Ectodermal cell (in vitro differentiated cells): ENCODE data around the gene TBC1D8.

ENCODE experiments used
- H3K27ac ChIP-seq: 2 replicates; pipeline ENCODE4 v1.7.0; 2013; ENCODE audit warnings: mild to moderate bottlenecking, low read depth, low read length; ENCODE audit not compliant: insufficient read depth, poor library complexity, severe bottlenecking
- H3K27me3 ChIP-seq: 2 replicates; pipeline ENCODE4 v1.7.0; 2013; ENCODE audit warnings: mild to moderate bottlenecking, low read length; ENCODE audit not compliant: insufficient read depth, control insufficient read depth, poor library complexity, severe bottlenecking
- H3K36me3 ChIP-seq: one replicate; pipeline ENCODE4 v1.7.0; 2013; ENCODE audit warnings: low read length; ENCODE audit not compliant: control insufficient read depth, insufficient read depth
- H3K4me1 ChIP-seq: one replicate; pipeline ENCODE4 v1.7.0; 2013; ENCODE audit warnings: low read length; ENCODE audit not compliant: control insufficient read depth, insufficient read depth
- H3K4me3 ChIP-seq: 2 replicates; pipeline ENCODE4 v1.7.0; 2013; ENCODE audit warnings: low read depth, low read length, control low read depth; ENCODE audit not compliant: insufficient read depth
- H3K9me3 ChIP-seq: 2 replicates; pipeline ENCODE4 v1.7.0; 2013; ENCODE audit warnings: mild to moderate bottlenecking, low read length, moderate library complexity; ENCODE audit not compliant: control insufficient read depth
- WGBS, 2 experiments: methylation state at CpG; one replicate each; pipeline ENCODE4 v1.1.7; 2013; ENCODE audit warnings: missing lambda C conversion rate in 2 of 2; 5-methylcytosine and 5-hydroxymethylcytosine counted together

TBC1D8 gene

GRCh38 chr2:100969998-100970397, 181.2 kb downstream of the TBC1D8 start:
- WGBS, 2 experiments: 92 to 96% methylated on average over 7 of the region's 7 CpGs
- no peaks in the 10 kb centered on the region for H3K27me3 ChIP-seq
- no peaks in the 10 kb centered on the region for H3K4me1 ChIP-seq
- H3K4me3 ChIP-seq: no peak overlapping the region
- H3K36me3 ChIP-seq: no peaks in the 10 kb centered on the region
- no peak overlapping the region for H3K27ac ChIP-seq
- no peaks in the 10 kb centered on the region for H3K9me3 ChIP-seq

DNA sequence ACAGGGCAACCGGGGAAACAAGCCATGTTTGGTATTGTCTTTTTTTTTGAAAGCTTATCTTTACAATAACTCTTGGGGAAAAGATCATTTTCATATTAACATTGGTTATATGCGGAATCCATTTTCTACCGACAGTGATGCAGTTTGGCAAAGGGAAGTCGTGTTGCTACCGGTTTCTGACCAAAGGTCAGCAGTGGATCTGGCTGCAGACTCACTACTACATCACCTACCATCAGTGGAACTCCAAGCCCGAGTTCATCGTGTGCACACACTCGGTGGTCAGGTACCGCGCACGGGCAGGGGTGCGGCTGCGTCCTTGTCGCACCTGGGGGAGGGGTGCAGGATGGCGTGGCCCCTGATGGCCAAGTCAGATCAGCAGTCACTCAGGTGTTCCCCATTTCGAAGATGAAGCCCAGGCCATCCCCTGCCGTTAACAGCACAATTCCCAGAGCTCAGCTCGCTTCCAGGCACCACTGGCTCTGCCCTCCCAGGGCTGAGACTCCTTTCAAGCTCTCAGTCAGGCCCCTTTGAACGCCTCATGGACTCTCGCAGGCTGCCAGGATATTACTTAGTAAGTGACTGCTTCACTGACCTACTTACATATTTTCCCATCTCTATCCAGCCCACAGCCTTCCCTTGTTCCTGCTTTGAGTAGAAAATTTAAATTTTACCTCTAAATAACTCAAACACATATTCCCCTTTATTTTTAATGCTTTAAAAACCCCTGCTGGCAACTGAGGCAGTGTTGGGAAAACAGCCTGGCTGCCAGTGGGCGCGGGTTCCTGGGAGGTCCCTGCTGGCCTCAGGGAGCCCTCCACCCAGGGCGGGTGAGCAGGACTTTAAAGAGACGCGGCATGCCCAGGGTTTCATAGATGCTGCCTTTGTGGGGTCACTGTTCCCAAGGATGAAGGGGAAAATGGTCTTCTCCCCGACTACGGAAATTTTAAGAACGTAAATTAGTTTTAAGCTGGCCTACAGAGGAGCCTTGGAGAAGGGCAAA, 182.7 kb downstream of the TBC1D8 start:
- WGBS, 2 experiments: 91 to 92% methylated on average over 28 of the region's 28 CpGs
- Histone ChIP-seq H3K9me3 (no peaks in the 10 kb centered on the region), H3K4me3 (no peak overlapping the region), H3K27ac (no peak overlapping the region), H3K27me3 (no peaks in the 10 kb centered on the region), H3K36me3 (no peaks in the 10 kb centered on the region), H3K4me1 (no peaks in the 10 kb centered on the region)

GRCh38 chr2:100967716-100968115, 183.5 kb downstream of the TBC1D8 start:
- Histone ChIP-seq H3K36me3 (no peaks in the 10 kb centered on the region), H3K4me3 (no peak overlapping the region), H3K9me3 (no peaks in the 10 kb centered on the region), H3K27ac (no peak overlapping the region), H3K27me3 (no peaks in the 10 kb centered on the region), H3K4me1 (no peaks in the 10 kb centered on the region)
- WGBS, 2 experiments: 91 to 93% methylated on average over 8 of the region's 8 CpGs

- Histone ChIP-seq H3K27ac (no peak overlapping the region), H3K4me1 (no peaks in the 10 kb centered on the region), H3K9me3 (no peaks in the 10 kb centered on the region), H3K27me3 (no peaks in the 10 kb centered on the region), H3K4me3 (no peak overlapping the region), H3K36me3 (no peaks in the 10 kb centered on the region)
- WGBS, 2 experiments: 87 to 90% methylated on average over 4 to 5 of the region's 5 CpGs
Observed at GRCh38 chr2:100965596-100965995, 185.6 kb downstream of the TBC1D8 start.

- Histone ChIP-seq H3K27me3 (no peaks in the 10 kb centered on the region), H3K9me3 (no peaks in the 10 kb centered on the region), H3K27ac (no peak overlapping the region), H3K36me3 (no peaks in the 10 kb centered on the region), H3K4me1 (no peaks in the 10 kb centered on the region), H3K4me3 (no peak overlapping the region)
- 84 to 87% methylated on average over 11 of the region's 11 CpGs for WGBS, 2 experiments
Observed at GRCh38 chr2:100964681-100965169, 186.5 kb downstream of the TBC1D8 start.

- Histone ChIP-seq H3K36me3 (no peaks in the 10 kb centered on the region), H3K4me3 (no peak overlapping the region), H3K27ac (no peak overlapping the region), H3K9me3 (no peaks in the 10 kb centered on the region), H3K4me1 (no peaks in the 10 kb centered on the region), H3K27me3 (no peaks in the 10 kb centered on the region)
- 95 to 97% methylated on average over 12 of the region's 12 CpGs for WGBS, 2 experiments
Observed at GRCh38 chr2:100964222-100964621, 187.0 kb downstream of the TBC1D8 start.

DNA sequence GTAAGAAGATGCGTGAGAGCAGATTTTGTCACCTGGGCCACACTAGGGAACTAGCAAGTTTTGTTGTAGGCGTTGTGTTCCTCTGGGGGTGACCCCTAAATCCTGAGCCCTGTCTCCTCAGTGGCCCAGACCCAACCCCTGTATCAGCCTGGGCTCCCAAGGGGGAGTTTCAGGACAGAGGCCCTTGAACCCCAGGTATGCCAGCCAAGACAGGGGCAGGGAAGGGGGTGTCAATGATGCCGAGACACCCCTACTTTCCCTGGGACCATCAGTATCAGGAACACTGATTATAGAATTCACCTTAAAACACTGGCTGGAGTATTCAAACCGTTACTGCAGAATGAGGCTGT, 188.2 kb downstream of the TBC1D8 start:
- Histone ChIP-seq H3K4me1 (no peaks in the 10 kb centered on the region), H3K27me3 (no peaks in the 10 kb centered on the region), H3K4me3 (no peak overlapping the region), H3K9me3 (no peaks in the 10 kb centered on the region), H3K36me3 (no peaks in the 10 kb centered on the region), H3K27ac (no peak overlapping the region)
- 88 to 93% methylated on average over 4 of the region's 4 CpGs for WGBS, 2 experiments

GRCh38 chr2:100962366-100963025, 188.7 kb downstream of the TBC1D8 start:
- no peak overlapping the region for H3K27ac ChIP-seq
- 94 to 96% methylated on average over 12 of the region's 12 CpGs for WGBS, 2 experiments
- no peaks in the 10 kb centered on the region for H3K9me3 ChIP-seq

DNA sequence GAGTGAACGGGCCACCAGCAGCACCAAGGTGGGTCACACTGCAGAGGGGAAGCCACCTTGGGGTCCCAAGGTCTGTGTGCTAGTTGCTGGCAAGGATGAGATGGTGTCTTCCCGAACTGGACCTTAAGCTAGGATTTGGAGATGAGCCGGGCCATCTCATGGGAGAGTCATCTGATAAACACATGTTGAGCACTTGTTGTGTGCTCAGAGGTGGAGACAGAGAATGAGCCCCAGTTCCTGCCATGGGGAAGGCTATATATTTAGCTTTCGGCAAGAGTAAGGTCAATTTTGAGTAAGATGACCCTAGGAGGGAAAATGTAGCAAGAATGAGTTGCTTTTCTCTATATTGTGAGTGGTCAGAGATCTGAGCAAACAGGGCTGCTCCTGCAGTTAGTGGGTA, 190.5 kb downstream of the TBC1D8 start:
- Histone ChIP-seq H3K9me3 (no peaks in the 10 kb centered on the region), H3K27me3 (no peaks in the 10 kb centered on the region), H3K27ac (no peak overlapping the region), H3K4me3 (no peak overlapping the region), H3K4me1 (no peaks in the 10 kb centered on the region), H3K36me3 (no peaks in the 10 kb centered on the region)
- WGBS, 2 experiments: 93 to 94% methylated on average over 4 of the region's 4 CpGs

More at GRCh38 chr2:100962366-100963025, 188.7 kb downstream of the TBC1D8 start:
- no peaks in the 10 kb centered on the region for H3K27me3 ChIP-seq
- no peaks in the 10 kb centered on the region for H3K4me1 ChIP-seq
- no peaks in the 10 kb centered on the region for H3K36me3 ChIP-seq
- no peak overlapping the region for H3K4me3 ChIP-seq

DNA sequence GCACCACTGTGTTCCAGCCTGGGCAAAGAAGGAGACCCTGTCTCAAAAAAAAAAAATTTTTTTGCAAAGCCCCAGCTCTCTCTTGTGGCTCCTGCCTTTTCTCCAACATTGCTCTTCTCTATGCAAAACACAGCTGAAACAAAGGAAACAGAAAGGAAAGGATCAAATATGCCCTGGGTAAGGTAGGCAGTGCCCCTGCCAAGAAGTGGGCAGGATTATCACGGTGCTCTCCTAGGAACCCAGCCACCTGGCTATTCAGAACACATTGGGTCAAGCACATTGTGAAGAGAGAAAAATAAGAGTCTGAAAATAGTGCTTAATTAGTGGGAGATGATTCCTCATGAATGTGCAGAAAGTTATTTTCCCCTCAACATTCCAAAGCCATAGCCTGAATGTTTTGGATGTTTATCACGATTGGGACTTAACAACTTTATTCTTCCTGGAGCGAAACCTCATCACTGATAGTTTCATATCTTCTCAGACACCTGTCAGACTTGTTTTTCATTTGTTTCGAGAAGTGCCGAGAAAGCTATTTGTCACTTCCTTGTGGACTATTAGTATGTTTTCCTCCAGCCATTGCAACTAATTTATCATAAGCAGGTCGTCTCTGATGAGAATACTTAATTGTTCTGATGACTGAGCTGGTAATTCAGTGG, 191.8 kb downstream of the TBC1D8 start:
- Histone ChIP-seq H3K9me3 (no peaks in the 10 kb centered on the region), H3K4me1 (no peaks in the 10 kb centered on the region), H3K27ac (no peak overlapping the region), H3K4me3 (no peak overlapping the region), H3K36me3 (no peaks in the 10 kb centered on the region), H3K27me3 (no peaks in the 10 kb centered on the region)
- WGBS, 2 experiments: 89 to 92% methylated on average over 6 of the region's 6 CpGs
